SK-N-SH (cell line): Measurements from ENCODE around the gene EXOSC2.

ENCODE experiments used
- TF ChIP-seq, protein P1 (sequence below): fragments of 200-600 bp; sonication (generic); IDR thresholded peaks from 2 replicates; pipeline ENCODE4 v1.6.1; 2017; ENCODE audit warnings: antibody characterized with exemption, mild to moderate bottlenecking, moderate library complexity
- TF ChIP-seq, protein P2 (sequence below): IDR thresholded peaks from 2 replicates; pipeline ENCODE4 v1.4.0; 2012; ENCODE audit warnings: low read depth, borderline replicate concordance

DNA sequence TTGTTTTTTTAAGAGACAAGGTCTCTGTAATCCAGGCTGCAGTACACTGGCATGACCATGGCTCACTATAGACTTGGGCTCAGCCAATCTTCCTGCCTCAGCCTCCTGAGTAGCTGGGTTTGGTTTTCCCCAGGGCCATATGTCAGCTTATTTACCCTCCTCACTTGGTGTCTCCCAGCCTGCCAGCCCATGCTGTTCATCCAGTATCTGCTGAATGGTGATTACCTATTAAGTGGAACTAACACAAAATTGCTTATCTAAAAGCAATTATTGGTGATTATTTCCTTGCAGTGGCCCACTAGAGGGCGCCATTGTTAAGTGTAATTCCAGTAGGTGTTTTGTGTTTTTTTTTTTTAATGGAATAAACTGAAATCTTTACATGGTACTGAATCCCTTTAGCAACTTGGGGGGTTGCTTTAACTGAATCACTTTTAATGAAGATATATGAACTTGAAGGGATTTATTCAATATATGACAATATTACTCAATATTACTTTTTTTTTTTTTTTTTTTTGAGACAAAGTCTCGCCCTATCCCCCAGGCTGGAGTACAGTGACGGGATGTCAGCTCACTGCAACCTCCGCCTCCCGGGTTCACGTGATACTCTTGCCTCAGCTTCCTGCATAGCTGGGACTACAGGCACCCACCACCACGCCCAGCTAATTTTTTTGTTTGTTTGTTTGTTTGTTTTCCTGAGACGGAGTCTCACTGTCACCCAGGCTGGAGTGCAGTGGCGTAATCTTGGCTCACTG is 13.8 kb downstream of the EXOSC2 start:
- TF ChIP-seq, protein P1, sequence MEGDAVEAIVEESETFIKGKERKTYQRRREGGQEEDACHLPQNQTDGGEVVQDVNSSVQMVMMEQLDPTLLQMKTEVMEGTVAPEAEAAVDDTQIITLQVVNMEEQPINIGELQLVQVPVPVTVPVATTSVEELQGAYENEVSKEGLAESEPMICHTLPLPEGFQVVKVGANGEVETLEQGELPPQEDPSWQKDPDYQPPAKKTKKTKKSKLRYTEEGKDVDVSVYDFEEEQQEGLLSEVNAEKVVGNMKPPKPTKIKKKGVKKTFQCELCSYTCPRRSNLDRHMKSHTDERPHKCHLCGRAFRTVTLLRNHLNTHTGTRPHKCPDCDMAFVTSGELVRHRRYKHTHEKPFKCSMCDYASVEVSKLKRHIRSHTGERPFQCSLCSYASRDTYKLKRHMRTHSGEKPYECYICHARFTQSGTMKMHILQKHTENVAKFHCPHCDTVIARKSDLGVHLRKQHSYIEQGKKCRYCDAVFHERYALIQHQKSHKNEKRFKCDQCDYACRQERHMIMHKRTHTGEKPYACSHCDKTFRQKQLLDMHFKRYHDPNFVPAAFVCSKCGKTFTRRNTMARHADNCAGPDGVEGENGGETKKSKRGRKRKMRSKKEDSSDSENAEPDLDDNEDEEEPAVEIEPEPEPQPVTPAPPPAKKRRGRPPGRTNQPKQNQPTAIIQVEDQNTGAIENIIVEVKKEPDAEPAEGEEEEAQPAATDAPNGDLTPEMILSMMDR = peak; percentile 94
- TF ChIP-seq, protein P2, sequence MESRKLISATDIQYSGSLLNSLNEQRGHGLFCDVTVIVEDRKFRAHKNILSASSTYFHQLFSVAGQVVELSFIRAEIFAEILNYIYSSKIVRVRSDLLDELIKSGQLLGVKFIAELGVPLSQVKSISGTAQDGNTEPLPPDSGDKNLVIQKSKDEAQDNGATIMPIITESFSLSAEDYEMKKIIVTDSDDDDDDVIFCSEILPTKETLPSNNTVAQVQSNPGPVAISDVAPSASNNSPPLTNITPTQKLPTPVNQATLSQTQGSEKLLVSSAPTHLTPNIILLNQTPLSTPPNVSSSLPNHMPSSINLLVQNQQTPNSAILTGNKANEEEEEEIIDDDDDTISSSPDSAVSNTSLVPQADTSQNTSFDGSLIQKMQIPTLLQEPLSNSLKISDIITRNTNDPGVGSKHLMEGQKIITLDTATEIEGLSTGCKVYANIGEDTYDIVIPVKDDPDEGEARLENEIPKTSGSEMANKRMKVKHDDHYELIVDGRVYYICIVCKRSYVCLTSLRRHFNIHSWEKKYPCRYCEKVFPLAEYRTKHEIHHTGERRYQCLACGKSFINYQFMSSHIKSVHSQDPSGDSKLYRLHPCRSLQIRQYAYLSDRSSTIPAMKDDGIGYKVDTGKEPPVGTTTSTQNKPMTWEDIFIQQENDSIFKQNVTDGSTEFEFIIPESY = no peak
